ENCODE results near the gene REG4.

The REG4 gene

DNA sequence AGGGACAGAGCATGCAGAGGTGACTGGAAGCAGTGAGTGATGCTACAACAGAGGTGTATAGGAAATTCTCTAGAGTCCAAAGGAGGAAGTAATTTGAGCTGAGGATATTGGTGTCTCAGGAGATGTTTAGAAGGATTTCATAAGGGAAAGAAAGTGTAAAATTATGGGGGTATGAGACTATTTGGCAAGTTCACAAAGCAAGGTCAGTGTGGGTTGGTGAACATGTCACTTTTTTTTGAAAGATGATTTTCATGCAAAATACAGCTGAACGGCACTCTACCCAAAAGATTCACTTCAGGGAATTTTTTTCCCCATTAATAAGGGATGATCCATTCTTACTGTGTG, 66.7 kb downstream of the REG4 start:
- peaks cover 6% of the 10 kb centered on the region for H3K4me1 Mint-ChIP-seq
- ATAC-seq (no peak), DNase-seq (ENCODE audit: low spot score in 2 of 2) (no peak)
- H3K27ac Mint-ChIP-seq = no peak overlapping the region
- no peaks in the 10 kb centered on the region for H3K9me3 Mint-ChIP-seq
- H3K36me3 Mint-ChIP-seq = no peaks in the 10 kb centered on the region
- no peak overlapping the region for H3K4me3 Mint-ChIP-seq
